Measurements from ENCODE around the gene IFT80. TPM values are rescaled to one million over a fixed set of nuclear protein-coding genes. Genes with fewer than 3 reads are reported as not detected.

The IFT80 gene
- total RNA-seq, 1 experiment from 2014 or later, result 9.1 TPM

- POLR2A ChIA-PET (ENCODE audit: unreplicated experiment), result no interaction called here
- no peak overlapping the region for H3K9ac ChIP-seq (ENCODE audit: low read length)
- no peaks in the 10 kb centered on the region for H3K9me3 ChIP-seq (ENCODE audit: low read length)
- intact Hi-C loops (cut with micrococcal nuclease), result no loop called here
- H3K4me1 ChIP-seq (ENCODE audit: insufficient read depth, low read length), result peaks cover 10% of the 10 kb centered on the region
- no peak overlapping the region for H3K4me3 ChIP-seq (ENCODE audit: low read length)
- no peak overlapping the region for H3K27ac ChIP-seq (ENCODE audit: low read length)
- H2AFZ ChIP-seq (ENCODE audit: low read length), result no peak overlapping the region
- no peaks in the 10 kb centered on the region for H3K27me3 ChIP-seq (ENCODE audit: low read length)
- DNase-seq (no peak), ATAC-seq (no peak)
- H3F3A ChIP-seq (ENCODE audit: low read length, unreplicated experiment), result no peaks in the 10 kb centered on the region
- BruUV-seq (replicated peaks), result no TSS peak
- no peaks in the 10 kb centered on the region for H4K20me1 ChIP-seq (ENCODE audit: low read length)
- TF ChIP-seq, protein P1, sequence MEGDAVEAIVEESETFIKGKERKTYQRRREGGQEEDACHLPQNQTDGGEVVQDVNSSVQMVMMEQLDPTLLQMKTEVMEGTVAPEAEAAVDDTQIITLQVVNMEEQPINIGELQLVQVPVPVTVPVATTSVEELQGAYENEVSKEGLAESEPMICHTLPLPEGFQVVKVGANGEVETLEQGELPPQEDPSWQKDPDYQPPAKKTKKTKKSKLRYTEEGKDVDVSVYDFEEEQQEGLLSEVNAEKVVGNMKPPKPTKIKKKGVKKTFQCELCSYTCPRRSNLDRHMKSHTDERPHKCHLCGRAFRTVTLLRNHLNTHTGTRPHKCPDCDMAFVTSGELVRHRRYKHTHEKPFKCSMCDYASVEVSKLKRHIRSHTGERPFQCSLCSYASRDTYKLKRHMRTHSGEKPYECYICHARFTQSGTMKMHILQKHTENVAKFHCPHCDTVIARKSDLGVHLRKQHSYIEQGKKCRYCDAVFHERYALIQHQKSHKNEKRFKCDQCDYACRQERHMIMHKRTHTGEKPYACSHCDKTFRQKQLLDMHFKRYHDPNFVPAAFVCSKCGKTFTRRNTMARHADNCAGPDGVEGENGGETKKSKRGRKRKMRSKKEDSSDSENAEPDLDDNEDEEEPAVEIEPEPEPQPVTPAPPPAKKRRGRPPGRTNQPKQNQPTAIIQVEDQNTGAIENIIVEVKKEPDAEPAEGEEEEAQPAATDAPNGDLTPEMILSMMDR (conservative IDR thresholded peaks at IDR 0.05; ENCODE audit: low read depth, low read length), result no peak
- no peak for TF ChIP-seq EZH2 (IDR thresholded peaks at IDR 0.05; ENCODE audit: low read length, unreplicated experiment)
- TF ChIP-seq EZH2phosphoT487 (IDR thresholded peaks at IDR 0.05; ENCODE audit: borderline replicate concordance, low read length), result no peak
- CTCF ChIA-PET, result no interaction called here
- H3K79me2 ChIP-seq (ENCODE audit: low read length), result peaks cover 14% of the 10 kb centered on the region
- H3K36me3 ChIP-seq (ENCODE audit: low read depth, low read length), result no peaks in the 10 kb centered on the region
- H3K4me2 ChIP-seq (ENCODE audit: low read length), result no peak overlapping the region
- no peaks in the 10 kb centered on the region for H3K9me2 ChIP-seq (replicated peaks; ENCODE audit: low read length)
Measured at GRCh38 chr3:160392798-160393197, 6.2 kb downstream of the IFT80 start.

DNA sequence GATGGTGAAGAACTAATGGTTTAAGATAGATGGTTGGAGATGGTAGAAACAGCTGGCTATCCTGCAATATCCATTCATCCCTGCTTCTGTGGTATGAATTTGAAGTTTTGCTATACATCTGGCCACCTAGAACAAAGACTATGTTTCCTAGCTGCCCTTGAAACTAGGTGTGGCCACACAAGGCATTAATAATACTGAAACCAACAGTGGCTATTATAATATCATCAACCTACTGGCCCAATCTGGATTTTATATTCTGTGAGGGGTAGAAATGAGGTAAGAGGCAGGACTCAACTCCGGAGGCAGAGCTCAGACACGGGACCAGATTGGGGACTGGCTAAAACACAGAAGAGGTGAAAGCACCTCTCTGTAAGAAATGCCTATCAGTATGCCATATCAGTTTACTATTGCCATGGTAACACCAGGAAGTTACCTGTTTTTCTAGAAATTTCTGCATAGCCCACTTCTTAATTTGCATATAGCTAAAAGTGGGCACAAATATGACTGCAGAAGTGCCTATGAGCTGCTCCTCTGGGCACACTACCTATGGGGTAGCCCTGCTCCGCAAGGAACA is 8.4 kb downstream of the IFT80 start:
- Histone ChIP-seq H3K79me2 (ENCODE audit: low read length) (no peaks in the 10 kb centered on the region; the same call in 1 of the 2 replicates), H3K9me2 (replicated peaks; ENCODE audit: low read length) (no peaks in the 10 kb centered on the region), H3K4me3 (ENCODE audit: low read length) (no peak overlapping the region), H3K27ac (ENCODE audit: low read length) (no peak overlapping the region), H3K9me3 (ENCODE audit: low read length) (no peaks in the 10 kb centered on the region), H4K20me1 (ENCODE audit: low read length) (no peaks in the 10 kb centered on the region), H3K27me3 (ENCODE audit: low read length) (no peaks in the 10 kb centered on the region), H3F3A (ENCODE audit: low read length, unreplicated experiment) (no peaks in the 10 kb centered on the region), H3K4me2 (ENCODE audit: low read length) (no peak overlapping the region), H3K4me1 (ENCODE audit: insufficient read depth, low read length) (peaks cover 7% of the 10 kb centered on the region), H3K36me3 (ENCODE audit: low read depth, low read length) (no peaks in the 10 kb centered on the region), H3K9ac (ENCODE audit: low read length) (no peak overlapping the region), H2AFZ (ENCODE audit: low read length) (no peak overlapping the region)
- no peak for DNase-seq
- intact Hi-C loops (cut with micrococcal nuclease), result no loop called here
- ChIA-PET POLR2A (ENCODE audit: unreplicated experiment) (no interaction called here), CTCF (no interaction called here)
- ATAC-seq, result no peak
- no TSS peak for BruUV-seq (replicated peaks)
- TF ChIP-seq, protein P1 (conservative IDR thresholded peaks at IDR 0.05; ENCODE audit: low read depth, low read length), result no peak
- TF ChIP-seq EZH2 (IDR thresholded peaks at IDR 0.05; ENCODE audit: low read length, unreplicated experiment) (no peak), EZH2phosphoT487 (IDR thresholded peaks at IDR 0.05; ENCODE audit: borderline replicate concordance, low read length) (no peak)

DNA sequence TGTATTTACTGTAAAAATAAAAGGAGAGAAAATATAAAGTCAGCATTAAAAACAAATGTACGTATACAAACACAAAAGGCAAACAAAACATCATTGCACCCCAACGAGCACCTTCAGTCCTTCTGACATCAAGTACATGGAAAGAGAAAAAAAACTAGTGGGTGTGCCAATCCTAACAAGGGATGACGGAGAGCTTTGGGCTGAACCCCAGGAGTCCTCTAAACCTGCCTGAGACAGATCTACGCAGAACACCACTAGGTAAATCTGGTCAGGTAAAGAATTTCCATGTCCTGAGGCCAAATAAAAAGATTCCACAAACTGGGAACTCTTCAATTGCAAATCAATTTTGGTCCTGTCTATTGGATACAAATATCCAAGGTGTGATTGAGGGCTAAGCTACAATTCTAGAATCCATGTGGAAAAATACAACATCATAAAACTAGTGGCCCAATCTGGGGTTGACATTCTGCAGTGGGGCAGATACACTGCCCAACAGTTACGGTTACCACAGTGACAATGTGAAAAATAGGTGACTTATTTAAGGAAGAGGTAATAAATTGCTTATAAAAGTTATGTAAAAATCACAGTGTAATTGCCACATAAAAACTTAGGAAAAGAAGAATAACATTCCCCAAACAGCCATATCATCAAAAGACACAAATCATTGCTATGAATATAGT is 14.2 kb downstream of the IFT80 start:
- no peak overlapping the region for H3K4me2 ChIP-seq (ENCODE audit: low read length)
- no peaks in the 10 kb centered on the region for H4K20me1 ChIP-seq (ENCODE audit: low read length)
- H3K9me2 ChIP-seq (replicated peaks; ENCODE audit: low read length), result no peaks in the 10 kb centered on the region
- no peak overlapping the region for H3K27ac ChIP-seq (ENCODE audit: low read length)
- H3F3A ChIP-seq (ENCODE audit: low read length, unreplicated experiment), result no peaks in the 10 kb centered on the region
- BruUV-seq (replicated peaks), result no TSS peak
- POLR2A ChIA-PET (ENCODE audit: unreplicated experiment), result no interaction called here
- no peak overlapping the region for H3K4me3 ChIP-seq (ENCODE audit: low read length)
- H3K4me1 ChIP-seq (ENCODE audit: insufficient read depth, low read length), result peaks cover 5% of the 10 kb centered on the region
- intact Hi-C loops (cut with micrococcal nuclease), result no loop called here
- CTCF ChIA-PET, result no interaction called here
- no peak for DNase-seq
- peaks cover 7% of the 10 kb centered on the region; the same call in 1 of the 2 replicates for H3K79me2 ChIP-seq (ENCODE audit: low read length)
- no peak for ATAC-seq
- no peaks in the 10 kb centered on the region for H3K9me3 ChIP-seq (ENCODE audit: low read length)
- H2AFZ ChIP-seq (ENCODE audit: low read length), result no peak overlapping the region
- TF ChIP-seq, protein P1 (conservative IDR thresholded peaks at IDR 0.05; ENCODE audit: low read depth, low read length), result no peak
- TF ChIP-seq EZH2phosphoT487 (IDR thresholded peaks at IDR 0.05; ENCODE audit: borderline replicate concordance, low read length) (no peak), EZH2 (IDR thresholded peaks at IDR 0.05; ENCODE audit: low read length, unreplicated experiment) (no peak)
- H3K27me3 ChIP-seq (ENCODE audit: low read length), result no peaks in the 10 kb centered on the region
- H3K9ac ChIP-seq (ENCODE audit: low read length), result no peak overlapping the region
- no peaks in the 10 kb centered on the region for H3K36me3 ChIP-seq (ENCODE audit: low read depth, low read length)

All from PC-3 (cell line).